ENCODE results near the gene MPRIP.

GRCh38 chr17:17070931-17071330, 28.7 kb downstream of the MPRIP start:
- TF ChIP-seq POLR2AphosphoS5 (IDR thresholded peaks at IDR 0.05; ENCODE audit: low read depth, low read length), result no peak
- TF ChIP-seq TAF1 (IDR thresholded peaks at IDR 0.05; ENCODE audit: borderline replicate concordance, insufficient read depth, low read length), result no peak
- TF ChIP-seq, protein P1, sequence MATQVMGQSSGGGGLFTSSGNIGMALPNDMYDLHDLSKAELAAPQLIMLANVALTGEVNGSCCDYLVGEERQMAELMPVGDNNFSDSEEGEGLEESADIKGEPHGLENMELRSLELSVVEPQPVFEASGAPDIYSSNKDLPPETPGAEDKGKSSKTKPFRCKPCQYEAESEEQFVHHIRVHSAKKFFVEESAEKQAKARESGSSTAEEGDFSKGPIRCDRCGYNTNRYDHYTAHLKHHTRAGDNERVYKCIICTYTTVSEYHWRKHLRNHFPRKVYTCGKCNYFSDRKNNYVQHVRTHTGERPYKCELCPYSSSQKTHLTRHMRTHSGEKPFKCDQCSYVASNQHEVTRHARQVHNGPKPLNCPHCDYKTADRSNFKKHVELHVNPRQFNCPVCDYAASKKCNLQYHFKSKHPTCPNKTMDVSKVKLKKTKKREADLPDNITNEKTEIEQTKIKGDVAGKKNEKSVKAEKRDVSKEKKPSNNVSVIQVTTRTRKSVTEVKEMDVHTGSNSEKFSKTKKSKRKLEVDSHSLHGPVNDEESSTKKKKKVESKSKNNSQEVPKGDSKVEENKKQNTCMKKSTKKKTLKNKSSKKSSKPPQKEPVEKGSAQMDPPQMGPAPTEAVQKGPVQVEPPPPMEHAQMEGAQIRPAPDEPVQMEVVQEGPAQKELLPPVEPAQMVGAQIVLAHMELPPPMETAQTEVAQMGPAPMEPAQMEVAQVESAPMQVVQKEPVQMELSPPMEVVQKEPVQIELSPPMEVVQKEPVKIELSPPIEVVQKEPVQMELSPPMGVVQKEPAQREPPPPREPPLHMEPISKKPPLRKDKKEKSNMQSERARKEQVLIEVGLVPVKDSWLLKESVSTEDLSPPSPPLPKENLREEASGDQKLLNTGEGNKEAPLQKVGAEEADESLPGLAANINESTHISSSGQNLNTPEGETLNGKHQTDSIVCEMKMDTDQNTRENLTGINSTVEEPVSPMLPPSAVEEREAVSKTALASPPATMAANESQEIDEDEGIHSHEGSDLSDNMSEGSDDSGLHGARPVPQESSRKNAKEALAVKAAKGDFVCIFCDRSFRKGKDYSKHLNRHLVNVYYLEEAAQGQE (IDR thresholded peaks at IDR 0.05; ENCODE audit: insufficient read depth in 1 of 2, low read depth in 2 of 2, low read length in 2 of 2), result no peak
